Fibroblast of gingiva (primary cell): Measurements from ENCODE around the gene NAA40.
A peak's percentile ranks its signal among the peaks of the same experiment; 100 is the strongest.
"Not testable (repeated sequence)": the region's sequence is repeated elsewhere in the genome, so short reads cannot be mapped to it uniquely, and the experiment has no call there.

Experiments used
- DNase-seq: peaks from one replicate; pipeline ENCODE4 v3.0.0-alpha.2; 2011; ENCODE audit warnings: low read depth

The NAA40 gene

GRCh38 chr11:63939397-63939891, 642 bp downstream of the NAA40 start:
- no peak for DNase-seq

- no peak for DNase-seq
Measured at GRCh38 chr11:63940786-63941185, 2.0 kb downstream of the NAA40 start.

DNA sequence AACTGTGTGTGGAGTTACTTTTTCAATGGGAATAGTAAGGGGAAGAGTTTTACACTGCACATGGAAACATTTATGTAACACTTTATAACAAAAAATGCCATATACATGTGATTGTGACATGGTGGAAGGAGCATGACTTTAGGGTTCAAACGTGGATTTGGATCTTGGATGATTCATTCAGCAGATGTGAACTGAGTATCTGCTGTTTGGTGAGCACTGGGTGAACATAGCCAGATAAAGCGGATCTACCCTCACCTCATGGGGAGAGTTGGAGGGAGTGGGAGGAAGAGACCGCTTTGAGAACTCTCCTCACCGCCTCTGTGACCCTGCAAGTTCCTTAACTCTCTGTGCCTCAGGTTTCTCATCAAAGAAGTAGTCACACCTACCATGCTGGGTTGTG, 3.1 kb downstream of the NAA40 start:
- DNase-seq: no peak

DNA sequence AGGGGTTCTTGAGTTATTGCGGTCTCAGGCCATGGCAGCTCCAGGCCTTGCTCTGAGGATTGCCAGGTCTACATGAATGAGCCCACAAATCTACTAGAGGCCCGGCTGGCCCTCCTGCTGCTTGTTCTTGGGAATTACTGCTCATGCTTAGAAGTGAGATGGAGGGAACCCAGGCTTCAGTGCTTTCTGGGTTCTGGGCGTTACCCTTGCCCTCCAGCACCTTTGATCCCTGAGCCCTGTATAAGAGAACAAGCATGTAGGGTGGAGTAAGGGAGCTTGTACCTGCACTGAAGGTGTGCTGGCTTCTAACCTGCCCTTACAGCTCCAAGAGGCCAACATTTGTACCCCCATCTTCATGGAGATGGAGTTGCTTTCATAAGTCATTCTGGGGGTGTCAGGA, 4.0 kb downstream of the NAA40 start:
- DNase-seq: no peak

DNA sequence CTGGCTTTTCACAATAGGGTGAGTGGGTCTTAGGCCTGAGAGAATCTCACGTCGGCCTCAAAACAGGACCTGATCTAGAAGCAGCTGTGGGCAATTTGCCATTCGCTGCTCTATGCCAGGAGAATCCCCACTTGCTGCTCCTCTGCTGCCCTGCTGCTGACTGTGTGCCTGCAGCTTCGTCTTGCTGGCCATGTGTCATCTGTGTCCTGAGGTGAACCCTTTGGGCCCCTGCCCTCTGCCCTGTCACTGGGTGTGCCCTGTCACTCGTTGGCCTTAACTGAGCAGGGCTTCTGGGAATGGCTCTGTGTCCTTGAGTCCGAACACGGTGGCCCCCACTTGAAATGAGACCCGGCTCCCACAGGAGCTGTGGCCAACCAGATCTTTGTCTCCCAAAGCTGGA, 6.2 kb downstream of the NAA40 start:
- DNase-seq: peak; percentile 10

DNA sequence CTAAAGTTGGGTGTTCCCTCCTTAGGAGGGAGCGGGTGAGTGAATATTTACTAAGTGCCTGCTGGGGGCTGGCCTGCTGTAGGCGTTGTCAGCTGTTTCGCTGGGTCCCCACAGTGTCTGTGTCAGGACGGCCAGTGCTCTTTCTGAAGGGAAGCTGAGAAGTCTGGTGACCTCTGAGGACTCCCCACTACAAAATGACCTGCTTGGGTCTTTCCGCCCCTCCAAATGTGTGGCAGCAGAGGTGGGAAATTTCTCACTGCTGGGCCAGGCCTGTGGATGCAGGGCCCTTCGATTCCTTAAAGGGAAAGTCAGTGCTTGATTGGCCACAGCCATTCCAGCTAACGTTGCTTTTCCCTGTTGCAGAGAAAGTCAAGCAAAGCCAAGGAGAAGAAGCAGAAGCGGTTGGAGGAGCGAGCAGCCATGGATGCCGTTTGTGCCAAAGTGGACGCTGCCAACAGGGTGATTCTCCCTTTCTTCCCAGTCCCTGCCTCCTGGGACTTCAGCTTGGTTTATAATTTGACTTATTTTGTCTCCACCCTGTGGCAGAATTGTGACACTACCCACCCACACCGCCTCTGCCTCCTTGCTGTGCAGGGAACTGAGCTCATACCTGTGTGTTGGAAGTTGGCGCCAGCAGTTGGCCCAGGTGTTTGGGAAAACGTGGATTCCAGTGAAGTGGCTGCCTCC, 6.8 kb downstream of the NAA40 start:
- DNase-seq: peak; percentile 75

DNA sequence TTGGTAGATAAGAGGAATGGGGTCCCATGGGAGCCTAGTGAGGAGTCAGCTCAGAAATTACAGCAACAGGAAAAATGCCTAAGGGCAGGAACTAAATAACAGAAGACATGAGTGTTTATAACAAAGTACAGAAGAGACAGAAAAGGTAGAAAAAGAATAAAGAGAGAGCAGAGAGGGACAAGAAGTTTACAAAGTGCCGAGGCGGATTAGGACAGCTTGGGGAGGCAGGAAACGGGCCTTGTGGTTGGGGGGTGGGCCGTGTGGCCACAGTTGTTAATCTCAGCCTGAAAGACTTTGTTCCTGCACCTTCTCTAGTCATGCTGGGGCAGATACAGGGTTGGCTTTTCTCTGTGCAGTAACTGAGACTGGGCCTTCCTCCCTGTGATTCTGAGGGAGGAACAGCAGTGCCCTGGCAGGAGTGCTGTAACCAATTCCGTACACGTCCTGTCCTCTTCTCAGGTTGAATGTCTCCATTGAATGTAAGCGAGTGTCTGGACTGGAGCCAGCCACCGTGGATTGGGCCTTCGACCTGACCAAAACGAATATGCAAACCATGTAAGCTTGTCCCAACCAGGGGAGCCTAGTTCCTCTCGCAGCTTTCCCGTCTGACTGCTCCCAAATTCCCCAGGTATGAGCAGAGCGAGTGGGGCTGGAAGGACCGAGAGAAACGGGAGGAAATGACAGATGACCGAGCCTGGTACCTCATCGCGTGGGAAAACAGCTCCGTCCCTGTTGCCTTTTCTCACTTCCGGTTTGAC, 13.2 kb downstream of the NAA40 start:
- DNase-seq: no peak

DNA sequence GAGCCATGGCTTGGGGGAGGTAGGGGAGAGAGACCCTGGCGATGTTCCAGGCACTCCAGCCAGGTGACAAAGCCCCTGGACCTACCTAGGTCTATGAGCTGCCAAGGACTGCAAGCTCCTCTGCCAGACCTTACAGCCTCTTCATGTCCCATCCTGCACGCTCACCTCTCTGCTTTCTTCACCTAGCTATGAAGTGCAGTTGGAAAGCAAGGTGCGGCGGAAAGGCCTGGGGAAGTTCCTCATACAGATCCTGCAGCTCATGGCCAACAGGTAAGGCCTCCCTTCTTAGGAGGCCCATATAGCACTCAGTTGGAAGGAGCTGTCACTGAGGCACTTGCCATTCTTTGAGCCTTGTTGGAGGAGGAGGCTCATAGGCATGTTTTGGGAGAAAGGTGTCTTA, 13.8 kb downstream of the NAA40 start:
- DNase-seq: no peak

DNA sequence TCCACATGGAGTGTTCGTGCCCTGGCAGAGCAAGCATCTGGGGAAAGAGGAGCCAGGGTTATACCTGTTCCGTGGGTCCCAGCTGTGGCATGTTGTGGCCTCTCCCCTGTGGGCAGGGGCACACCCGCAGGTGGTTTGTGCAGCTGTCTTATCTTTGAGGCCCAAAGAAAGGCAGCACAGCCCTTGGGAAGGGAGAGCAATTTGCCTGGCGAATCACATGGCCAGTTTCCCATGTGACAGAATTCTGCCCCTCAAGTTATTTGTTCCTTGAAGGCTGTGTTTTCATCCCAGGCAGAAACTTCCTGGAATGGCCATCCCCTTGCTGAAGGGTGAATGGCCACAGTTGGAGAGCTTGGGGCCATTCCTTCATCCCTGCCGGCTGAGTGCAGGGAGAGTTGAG, 19.2 kb downstream of the NAA40 start:
- no peak for DNase-seq

- DNase-seq: peak; percentile 30
Measured at GRCh38 chr11:63961608-63962412, 23.0 kb downstream of the NAA40 start.

DNA sequence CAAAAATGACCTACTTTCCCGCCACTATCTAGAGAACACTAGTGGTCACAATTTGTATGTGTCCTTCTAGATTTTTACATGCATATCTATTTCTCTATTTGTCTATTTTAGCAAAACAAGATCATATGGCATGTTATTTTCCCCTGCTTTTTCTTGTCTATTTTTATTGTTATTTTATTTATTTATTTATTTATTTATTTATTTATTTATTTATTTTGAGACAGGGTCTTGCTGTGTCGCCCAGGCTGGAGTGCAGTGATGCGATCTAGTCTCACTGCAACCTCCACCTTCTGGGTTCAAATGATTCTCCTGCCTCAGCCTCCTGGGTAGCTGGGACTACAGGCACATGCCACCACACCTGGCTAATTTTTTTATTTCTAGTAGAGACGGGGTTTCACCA, 25.1 kb downstream of the NAA40 start:
- not testable (repeated sequence) for DNase-seq

GRCh38 chr11:63966444-63966843, 27.6 kb downstream of the NAA40 start:
- no peak for DNase-seq

- DNase-seq: no peak
Measured at GRCh38 chr11:63969461-63969860, 30.7 kb downstream of the NAA40 start.

DNA sequence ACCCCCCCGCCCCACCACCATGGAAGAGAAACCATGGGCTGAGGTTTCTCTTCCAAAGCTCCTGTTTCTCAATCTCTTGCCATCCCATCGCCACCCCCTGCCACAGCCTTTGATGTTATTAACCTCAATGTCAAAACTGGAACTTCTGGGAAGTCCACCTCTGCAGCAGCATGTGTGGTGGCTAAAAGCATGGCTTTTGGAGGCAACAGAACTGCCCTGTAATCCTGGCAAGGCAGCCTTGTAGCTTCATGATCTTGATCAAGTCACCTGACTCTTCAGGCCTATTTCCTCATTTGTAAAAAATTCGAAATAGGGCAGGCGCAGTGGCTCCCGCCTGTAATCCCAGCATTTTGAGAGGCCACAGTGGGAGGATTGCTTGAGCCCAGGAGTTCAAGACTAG, 32.1 kb downstream of the NAA40 start:
- no peak for DNase-seq

DNA sequence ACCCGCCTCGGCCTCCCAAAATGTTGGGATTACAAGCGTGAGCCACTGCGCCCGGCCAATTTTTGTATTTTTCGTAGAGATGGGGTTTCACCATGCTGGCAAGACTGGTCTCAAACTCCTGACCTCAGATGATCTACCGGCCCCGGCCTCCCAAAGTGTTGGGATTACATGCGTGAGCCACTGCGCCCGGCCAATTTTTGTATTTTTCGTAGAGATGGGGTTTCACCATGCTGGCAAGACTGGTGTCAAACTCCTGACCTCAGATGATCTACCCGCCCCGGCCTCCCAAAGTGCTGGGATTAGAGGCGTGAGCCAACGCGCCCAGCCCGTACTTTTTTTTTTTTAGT, 35.1 kb downstream of the NAA40 start:
- not testable (repeated sequence) for DNase-seq

GRCh38 chr11:63974259-63975143, 35.7 kb downstream of the NAA40 start, which contains the start of gene COX8A:
COX8A (plus strand) TSS chr11:63974620; CDS start chr11:63974681, 61 bp downstream.
- peak; percentile 100 for DNase-seq

- no peak for DNase-seq
Measured at GRCh38 chr11:63978551-63979239, 39.9 kb downstream of the NAA40 start.

DNA sequence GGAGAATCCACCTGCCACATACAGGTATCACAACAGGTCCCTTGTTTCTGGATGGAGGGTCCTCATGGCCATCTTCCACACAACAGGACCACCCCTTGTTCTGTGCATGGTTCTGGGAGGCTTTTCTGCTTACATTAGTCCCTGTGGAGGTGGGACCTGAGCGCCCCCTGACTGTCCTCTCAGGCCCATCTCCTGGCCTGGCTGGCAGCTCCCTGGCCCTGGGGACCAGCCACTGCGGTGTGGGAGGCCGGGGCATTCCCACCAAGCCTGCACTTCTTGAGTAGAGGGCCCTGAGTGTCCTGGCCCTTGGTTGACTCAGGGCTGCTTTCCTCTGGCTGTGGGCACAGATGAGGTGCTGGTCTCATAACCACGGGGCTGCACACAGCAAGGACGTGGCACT, 40.6 kb downstream of the NAA40 start:
- no peak for DNase-seq

- no peak for DNase-seq
Measured at GRCh38 chr11:63985812-63986155, 47.0 kb downstream of the NAA40 start.

GRCh38 chr11:63986156-63986931, 47.5 kb downstream of the NAA40 start, which contains the start of gene OTUB1:
OTUB1 (plus strand) TSS chr11:63986438; CDS start chr11:63986457, 19 bp downstream.
- DNase-seq: peak; percentile 89
